K562 (cell line): Measurements from ENCODE around the gene GOLIM4. TPM values are rescaled to one million over a fixed set of nuclear protein-coding genes. Genes with fewer than 3 reads are reported as not detected.

Experiments used
- ATF3 ChIP-seq, 2 experiments: fragments of 450-650 bp in 1 of 2; sonication (generic) in 1 of 2; formaldehyde crosslinking in 1 of 2; IDR thresholded peaks in 1 of 2; conservative IDR thresholded peaks in 1 of 2; 2 replicates each; pipeline versions ENCODE4 v1.6.1 to v1.8.1; 2016 to 2023; ENCODE audit warnings: mild to moderate bottlenecking in 2 of 2, moderate library complexity in 2 of 2, inconsistent platforms in 1 of 2, missing genetic modification reagents in 1 of 2
- ATF4 ChIP-seq: fragments of 450-650 bp; formaldehyde crosslinking; IDR thresholded peaks from 2 replicates; pipeline ENCODE4 v1.4.0; 2022; ENCODE audit warnings: mild to moderate bottlenecking, moderate library complexity
- EHMT2 ChIP-seq: fragments of 450-650 bp; IDR thresholded peaks from 2 replicates; pipeline ENCODE4 v1.6.1; 2018; ENCODE audit warnings: antibody characterized with exemption
- MAFG ChIP-seq: fragments of 450-650 bp; conservative IDR thresholded peaks from 2 replicates; pipeline ENCODE4 v1.6.1; 2016; ENCODE audit warnings: missing genetic modification characterization, missing compliant biosample characterization
- MGA ChIP-seq: fragments of 450-650 bp; IDR thresholded peaks from 2 replicates; pipeline ENCODE4 v1.6.1; 2016; ENCODE audit warnings: mild to moderate bottlenecking, moderate library complexity
- MTA2 ChIP-seq: fragments of 450-650 bp; IDR thresholded peaks from 2 replicates; pipeline ENCODE4 v1.6.1; 2016; ENCODE audit warnings: low read depth
- NFE2 ChIP-seq: IDR thresholded peaks from 2 replicates; pipeline ENCODE4 v1.6.1; 2014; ENCODE audit warnings: antibody characterized with exemption, low read depth
- STAG1 ChIP-seq: sonication (generic); formaldehyde crosslinking; IDR thresholded peaks from 2 replicates; pipeline ENCODE4 v1.5.0; 2020; ENCODE audit warnings: missing genetic modification reagents, borderline replicate concordance
- ZBED1 ChIP-seq: IDR thresholded peaks from 2 replicates; pipeline ENCODE4 v1.6.1; 2014
- ZFP36 ChIP-seq: fragments of 150-350 bp; IDR thresholded peaks from 2 replicates; pipeline ENCODE4 v1.6.1; 2018; ENCODE audit warnings: low read length, low read depth; ENCODE audit not compliant: partially characterized antibody
- ZNF639 ChIP-seq, 2 experiments: fragments of 200-800 bp in 1 of 2; sonication (Bioruptor generic) in 1 of 2; sonication (generic) in 1 of 2; formaldehyde crosslinking in 1 of 2; IDR thresholded peaks in 1 of 2; conservative IDR thresholded peaks in 1 of 2; 2 replicates each; pipeline versions ENCODE4 v1.5.0 to v1.6.1; 2016 to 2020; ENCODE audit warnings: missing compliant biosample characterization in 1 of 2, missing genetic modification characterization in 1 of 2, missing genetic modification reagents in 1 of 2
- polyA plus RNA-seq, 8 experiments: library from polyadenylated mRNA; depleted of rRNA in 4 of 8; stranded (reverse) in 5 of 8; unstranded in 3 of 8; fragments of >200 nt; fragmentation: Nextera tagmentation in 2 of 8; fragmentation: Illumina TruSeq in 1 of 8; extraction: Ambion mirVana in 2 of 8; extraction: Trizol in 1 of 8; gene quantifications; 2 replicates each; pipeline versions ENCODE4 v1.2.1 to v1.2.3, GENCODE V29; 2011 to 2014; ENCODE audit warnings: inconsistent platforms in 1 of 8, missing spikeins in 1 of 8
- total RNA-seq, 7 experiments: library from RNA; depleted of rRNA in 6 of 7; stranded (reverse); fragments of >200 nt in 6 of 7; fragmentation: Illumina TruSeq in 2 of 7; extraction: Trizol in 2 of 7; gene quantifications; 2 replicates each; pipeline versions ENCODE4 v1.2.1 to v1.2.3, GENCODE V29; 2011 to 2021; ENCODE audit warnings: low replicate concordance in 1 of 7

The GOLIM4 gene
- total and polyA plus RNA-seq, 9 of the 15 experiments (the other 6 are each of a cell fraction or from before 2014, with no cell fraction given), result 9.3 to 39.4 (median 31.0) TPM

DNA sequence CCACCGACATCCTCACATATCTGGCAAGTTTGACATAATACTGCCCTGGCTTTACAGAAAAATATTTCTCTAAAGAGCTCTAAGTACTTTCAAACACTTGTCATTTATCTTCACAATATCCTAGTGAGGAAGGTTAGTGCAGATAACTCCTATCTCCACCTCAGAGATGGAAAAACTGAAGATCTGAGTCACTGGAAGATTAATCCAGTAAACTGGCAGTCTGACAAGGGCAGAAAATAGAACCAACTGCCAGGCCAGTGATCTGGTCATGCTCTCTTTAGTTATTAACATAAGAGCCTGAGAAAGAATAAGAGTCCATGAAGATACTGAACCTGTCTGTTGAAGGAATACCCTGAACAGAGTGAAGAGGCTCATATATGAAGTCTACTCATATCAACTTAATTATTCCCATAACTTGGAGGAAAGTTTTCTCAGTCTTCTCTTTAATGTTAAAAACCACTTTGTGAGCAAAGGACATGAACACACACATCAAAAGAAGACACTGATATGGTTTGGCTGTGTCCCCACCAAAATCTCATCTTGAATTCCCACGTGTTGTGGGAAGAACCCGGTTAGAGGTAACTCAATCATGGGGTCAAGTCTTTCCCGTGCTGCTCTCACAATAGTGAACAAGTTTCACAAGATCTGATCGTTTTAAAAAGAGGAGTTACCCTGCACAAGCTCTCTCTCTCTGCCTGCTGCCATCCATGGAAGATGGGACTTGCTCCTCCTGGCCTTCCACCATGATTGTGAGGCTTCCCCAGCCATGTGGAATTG lies 61.4 kb downstream of the GOLIM4 start (continued):
- TF ChIP-seq MGA (no peak), ATF3 (IDR thresholded peaks at IDR 0.05) (0 out of 2 replicates have a peak, but pooled peaks have one; percentile 24), ATF3 (CRISPR knock-in tag; conservative IDR thresholded peaks at IDR 0.05) (no peak), ZNF639 (CRISPR knock-in tag; conservative IDR thresholded peaks at IDR 0.05 in 1 of 2, IDR thresholded peaks at IDR 0.05 in 1 of 2) (peak in 1 of 2 experiments; percentile 74; a peak in 1 of 4 replicates), MAFG (tag) (0 out of 2 replicates have a peak, but pooled peaks have one; percentile 7), STAG1 (CRISPR knock-in tag) (no peak), ZFP36 (no peak), NFE2 (peak; percentile 56; the same call in 1 of the 2 replicates), MTA2 (peak; percentile 58), EHMT2 (no peak), ATF4 (CRISPR knock-in tag) (peak; percentile 48; the same call in 1 of the 2 replicates), ZBED1 (no peak)
